Measurements from ENCODE around the gene SWSAP1. TPM values are rescaled to one million over a fixed set of nuclear protein-coding genes. Genes with fewer than 3 reads are reported as not detected.
"Not testable (repeated sequence)": the region's sequence is repeated elsewhere in the genome, so short reads cannot be mapped to it uniquely, and the experiment has no call there.

SWSAP1 gene
- total RNA-seq, 2 donors from 2014 or later: 1.9 to 2.2 TPM

DNA sequence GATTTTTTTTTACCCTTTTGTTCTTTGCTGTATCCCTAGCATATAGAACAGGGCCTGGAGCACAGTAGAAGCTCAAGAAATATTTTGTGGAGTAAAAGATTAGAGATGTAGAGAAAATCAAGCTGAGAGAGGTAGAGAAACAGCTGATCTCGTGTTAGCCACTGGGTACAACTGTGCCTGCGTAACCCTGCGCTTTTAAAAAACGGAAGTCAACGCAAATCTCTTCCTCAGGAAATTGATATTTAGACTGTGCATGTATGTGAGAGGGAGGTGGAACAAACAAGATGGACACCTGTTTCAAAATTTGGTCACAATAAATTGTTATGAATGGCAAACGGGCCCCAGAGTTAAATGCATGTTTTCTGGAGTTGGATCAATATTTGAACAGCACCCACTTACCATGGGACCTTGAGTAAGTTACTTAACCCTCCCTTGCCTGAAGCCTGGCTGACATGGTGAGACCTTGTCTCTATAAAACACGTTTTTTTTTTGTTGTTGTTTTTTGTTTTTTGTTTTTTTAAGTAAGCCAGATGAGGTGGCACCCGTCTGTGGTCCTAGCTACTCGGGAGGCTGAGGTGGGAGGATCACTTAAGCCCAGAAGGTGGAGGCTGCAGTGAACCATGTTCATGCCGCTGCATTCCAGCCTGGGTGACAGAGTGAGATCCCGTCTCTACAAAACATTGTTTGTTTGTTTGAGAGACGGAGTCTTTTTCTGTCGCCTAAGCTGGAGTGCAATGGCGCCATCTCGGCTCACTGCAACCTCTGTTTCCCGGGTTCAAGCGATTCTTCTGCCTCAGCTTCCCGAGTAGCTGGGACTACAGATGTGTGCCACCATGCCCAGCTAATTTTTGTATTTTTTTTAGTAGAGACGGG, 12.9 kb downstream of the SWSAP1 start:
- H3K9me3 Mint-ChIP-seq: no peaks in the 10 kb centered on the region
- H3K36me3 Mint-ChIP-seq: no peaks in the 10 kb centered on the region
- no peak overlapping the region for H3K27ac Mint-ChIP-seq
- ATAC-seq: no peak
- DNase-seq (ENCODE audit: low spot score in 2 of 2): no peak

DNA sequence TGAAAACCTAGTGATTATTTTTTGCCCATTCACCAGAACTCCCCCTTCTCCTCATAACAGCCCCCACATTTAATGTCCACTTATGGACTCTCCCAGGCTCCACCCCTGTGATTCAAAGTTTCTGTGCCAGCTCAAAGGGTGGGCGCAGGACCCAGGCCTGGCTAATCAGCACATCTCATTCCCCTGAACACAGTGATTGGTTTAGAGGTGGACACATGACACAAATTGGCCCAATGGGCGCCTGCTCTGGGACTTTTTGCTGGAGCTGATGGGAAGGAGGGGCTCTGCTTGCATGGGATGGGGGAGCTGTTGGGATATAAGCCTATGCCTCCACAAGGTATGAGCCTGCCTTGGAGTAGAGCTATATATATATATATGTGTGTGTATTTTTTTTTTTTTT, 15.9 kb downstream of the SWSAP1 start:
- DNase-seq (ENCODE audit: low spot score in 2 of 2) (no peak), ATAC-seq (no peak)
- H3K9me3 Mint-ChIP-seq: no peaks in the 10 kb centered on the region
- H3K36me3 Mint-ChIP-seq: no peaks in the 10 kb centered on the region
- H3K27ac Mint-ChIP-seq: no peak overlapping the region

DNA sequence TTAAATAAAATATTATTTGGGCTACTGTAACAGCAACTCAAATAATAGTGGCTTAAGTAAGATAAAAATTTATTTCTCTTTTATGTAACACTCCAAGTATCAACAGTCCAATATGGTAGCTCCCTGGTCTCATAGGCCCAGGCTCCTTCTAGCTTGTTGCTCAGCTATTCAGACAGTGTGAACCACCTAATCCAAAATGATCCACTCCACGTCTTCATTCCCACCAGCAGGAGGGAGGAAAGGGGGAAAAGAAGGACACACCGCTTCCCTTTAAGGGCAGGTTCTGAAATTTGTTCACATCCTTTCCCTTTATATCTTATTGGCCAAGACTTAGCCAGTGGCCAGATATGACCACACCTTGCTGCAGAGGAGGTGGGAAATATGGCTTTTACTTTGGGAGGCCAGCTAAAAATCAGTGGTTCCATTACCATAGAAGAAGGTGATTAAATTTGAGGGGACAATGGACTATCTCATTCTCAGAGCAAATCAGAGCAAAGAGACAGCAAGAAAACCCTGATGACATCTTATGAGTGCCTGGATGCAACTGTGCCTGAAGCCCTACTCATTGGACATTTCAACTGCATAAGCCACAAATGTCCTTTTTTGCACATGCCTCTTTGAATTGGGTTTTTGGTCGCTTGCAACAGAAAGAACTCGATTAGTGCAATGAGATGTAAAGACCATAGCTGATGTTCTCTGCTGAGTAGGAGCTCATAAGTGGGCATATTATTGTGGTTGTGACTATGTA, 16.6 kb downstream of the SWSAP1 start:
- Mint-ChIP-seq H3K36me3 (no peaks in the 10 kb centered on the region), H3K9me3 (no peaks in the 10 kb centered on the region), H3K27ac (no peak overlapping the region)
- DNase-seq (ENCODE audit: low spot score in 2 of 2) (no peak), ATAC-seq (no peak)

DNA sequence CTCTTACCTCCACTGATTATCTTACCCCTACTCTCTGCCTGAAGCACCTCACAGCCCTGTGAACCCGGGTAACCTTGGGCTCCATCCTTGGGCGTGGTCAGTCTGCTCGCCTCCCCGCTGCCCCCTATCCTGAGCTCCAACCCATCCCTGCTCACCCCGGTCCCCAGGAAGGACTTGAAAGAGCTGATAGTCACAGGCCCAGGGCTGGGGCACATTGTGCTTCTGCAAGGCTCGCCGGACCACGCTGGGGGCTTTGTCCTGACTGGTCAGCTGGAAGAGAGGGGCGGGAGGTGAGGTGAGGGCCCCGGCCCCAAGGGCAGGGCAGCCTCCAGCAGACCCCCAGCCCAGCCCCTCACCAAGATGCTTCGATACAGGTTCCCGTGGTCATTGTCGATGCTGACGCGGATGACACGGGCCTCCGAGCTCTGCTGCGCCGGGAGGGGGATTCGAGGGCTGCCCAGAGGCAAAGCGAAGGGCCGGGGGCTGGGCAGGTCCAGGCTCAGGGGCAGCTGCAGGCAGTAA, 22.7 kb downstream of the SWSAP1 start:
- Mint-ChIP-seq H3K27ac (no peak overlapping the region), H3K9me3 (no peaks in the 10 kb centered on the region), H3K36me3 (no peaks in the 10 kb centered on the region)
- no peak for DNase-seq (ENCODE audit: low spot score in 2 of 2)
- ATAC-seq: no peak

DNA sequence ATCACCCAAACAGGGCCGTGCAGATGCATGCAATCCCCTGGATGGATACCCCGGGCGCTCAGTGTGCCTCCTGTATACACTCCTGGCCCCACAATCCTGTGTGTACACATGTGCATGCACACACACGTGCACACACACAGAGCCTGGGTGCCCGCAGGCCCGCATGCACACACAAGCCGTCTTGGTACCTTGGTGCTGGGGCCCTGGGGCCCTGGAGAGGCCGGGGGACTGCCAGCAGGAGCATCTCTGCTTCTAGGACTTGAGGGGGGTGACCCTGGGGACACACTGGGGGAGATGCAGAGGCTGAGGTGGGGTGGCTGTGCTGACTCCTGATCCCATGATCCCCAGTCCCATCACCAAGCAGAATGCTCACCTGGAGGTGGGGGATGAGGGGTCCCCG, 25.2 kb downstream of the SWSAP1 start:
- ATAC-seq: no peak
- Mint-ChIP-seq H3K27ac (no peak overlapping the region), H3K9me3 (no peaks in the 10 kb centered on the region), H3K36me3 (no peaks in the 10 kb centered on the region)
- DNase-seq (ENCODE audit: low spot score in 2 of 2): no peak

DNA sequence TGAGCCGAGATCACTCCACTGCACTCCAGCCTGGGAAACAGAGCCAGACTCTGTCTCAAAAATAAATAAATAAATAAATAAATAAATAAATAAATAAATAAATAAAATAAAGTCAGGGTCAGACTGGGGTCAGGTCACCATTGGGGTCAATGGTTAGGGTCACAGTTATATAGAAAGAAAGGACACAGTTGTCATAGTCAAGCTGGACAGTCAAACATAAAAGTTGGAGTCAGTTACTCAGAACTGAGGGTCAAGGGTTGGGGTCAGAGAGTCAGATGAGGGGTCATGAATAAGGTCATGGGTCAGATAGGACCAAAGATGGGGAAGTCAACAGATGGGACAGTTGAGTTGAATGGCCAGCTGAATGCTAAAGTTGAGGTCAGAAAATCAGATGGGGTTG, 26.3 kb downstream of the SWSAP1 start:
- ATAC-seq (no peak), DNase-seq (ENCODE audit: low spot score in 2 of 2) (no peak)
- Mint-ChIP-seq H3K36me3 (no peaks in the 10 kb centered on the region), H3K27ac (no peak overlapping the region), H3K9me3 (no peaks in the 10 kb centered on the region)

DNA sequence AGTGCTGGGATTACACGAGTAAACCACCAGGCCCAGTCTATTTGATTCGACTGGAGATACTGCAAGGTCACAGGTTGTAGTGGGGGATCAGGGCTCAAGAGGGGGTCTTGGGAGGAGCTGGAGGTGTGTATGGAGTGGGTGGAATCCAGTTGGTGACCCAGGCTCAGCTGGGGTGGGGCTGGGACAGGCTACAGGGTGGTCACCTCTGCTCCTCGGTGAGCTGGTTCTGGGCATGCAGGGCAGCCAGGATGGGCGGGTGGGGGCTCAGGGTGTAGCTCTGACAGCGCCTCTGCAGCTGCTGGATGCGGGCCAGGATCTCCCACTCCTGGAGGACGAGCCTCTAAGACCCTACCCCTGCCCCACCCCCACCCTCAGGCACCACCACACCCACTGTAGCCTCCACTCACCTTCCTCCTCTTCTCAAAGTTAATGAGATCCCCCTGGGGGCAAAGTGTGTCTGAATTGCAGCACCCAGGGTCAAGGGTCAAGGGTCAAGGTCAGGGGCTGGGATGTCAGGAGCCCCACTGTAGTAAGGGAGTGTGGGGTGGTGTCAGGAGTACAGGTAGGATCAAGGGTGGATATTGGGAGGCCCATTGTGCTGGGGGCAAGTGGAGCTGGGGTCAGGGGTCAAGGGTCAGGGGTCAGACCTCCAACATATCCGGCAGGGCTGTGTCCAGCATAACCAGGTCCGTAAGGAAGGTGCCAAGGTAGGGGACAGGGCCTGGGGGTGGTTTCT, 27.5 kb downstream of the SWSAP1 start:
- H3K36me3 Mint-ChIP-seq: no peaks in the 10 kb centered on the region

DNA sequence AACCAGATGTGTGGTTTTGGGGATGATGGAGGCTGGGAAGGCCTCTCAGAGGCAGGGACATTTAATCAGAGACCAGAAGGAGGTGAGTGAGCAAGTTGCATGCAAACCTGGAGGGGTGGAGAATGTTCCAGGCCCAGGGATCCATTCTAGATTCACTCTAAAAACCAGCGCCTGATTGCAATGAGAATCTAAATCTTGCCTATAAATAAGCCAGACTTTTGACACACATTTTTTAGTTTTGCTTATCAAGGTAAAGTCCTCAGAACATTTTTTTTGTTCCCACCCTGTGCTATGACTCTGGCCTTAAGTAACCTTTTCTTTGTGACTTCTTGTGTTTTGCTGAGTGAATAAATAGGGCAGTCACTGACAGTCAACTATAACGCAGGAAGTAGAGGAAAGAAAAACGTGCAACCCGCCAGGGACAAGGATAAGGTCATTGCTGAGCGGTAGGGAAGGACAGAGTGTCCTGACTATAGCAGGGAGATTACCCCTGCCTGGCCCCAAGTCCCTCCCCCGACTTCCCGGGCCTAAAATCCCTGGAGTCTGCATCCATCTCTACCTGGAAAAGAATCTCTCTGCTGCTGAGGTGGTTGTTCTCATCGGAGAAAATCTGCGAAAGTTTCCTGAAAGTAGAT, 30.2 kb downstream of the SWSAP1 start:
- H3K36me3 Mint-ChIP-seq: no peaks in the 10 kb centered on the region
- DNase-seq (ENCODE audit: low spot score in 2 of 2) (no peak), ATAC-seq (no peak)
- H3K9me3 Mint-ChIP-seq: no peaks in the 10 kb centered on the region
- no peak overlapping the region for H3K27ac Mint-ChIP-seq

More for the DNA sequence above, 27.5 kb downstream of the SWSAP1 start:
- ATAC-seq (no peak), DNase-seq (ENCODE audit: low spot score in 2 of 2) (no peak)
- Mint-ChIP-seq H3K9me3 (no peaks in the 10 kb centered on the region), H3K27ac (no peak overlapping the region)

DNA sequence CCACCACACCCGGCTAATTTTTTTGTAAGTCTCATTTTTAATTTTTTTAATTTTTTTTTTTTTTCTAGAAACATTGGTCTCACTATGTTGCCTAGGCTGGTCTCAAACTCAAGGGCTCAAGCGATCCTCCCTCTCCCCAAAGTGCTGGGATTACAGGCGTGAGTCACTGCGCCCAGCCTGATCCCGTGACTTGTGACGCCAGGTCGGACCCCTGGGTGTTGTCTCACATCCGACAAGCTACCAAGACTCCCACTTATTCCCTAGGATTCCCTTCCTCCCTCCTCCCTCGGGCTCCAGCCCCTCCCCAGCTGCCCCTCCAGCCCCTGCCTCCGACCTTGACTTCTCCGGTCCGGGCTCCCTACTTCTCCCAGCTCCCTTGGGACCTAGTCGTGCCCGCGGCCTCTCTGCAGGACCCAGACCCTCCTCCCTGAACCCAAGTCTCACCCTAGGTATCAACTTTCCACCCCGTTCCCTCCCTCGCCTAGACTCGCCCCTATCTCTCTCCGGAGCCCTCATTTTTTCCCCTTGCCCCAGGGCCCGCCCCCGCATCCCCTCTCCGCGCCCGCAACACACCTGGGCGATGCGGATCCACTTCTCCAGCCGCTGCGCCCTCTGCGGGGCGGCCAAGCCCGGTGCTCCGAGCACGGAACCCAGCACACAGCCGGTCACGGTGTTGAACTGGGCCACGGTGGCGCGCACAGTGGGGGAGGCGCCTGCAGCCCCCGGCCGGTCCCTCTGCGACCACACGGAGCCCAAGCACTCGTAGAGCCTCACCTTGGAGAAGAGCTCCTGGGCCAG, 31.6 kb downstream of the SWSAP1 start:
- ATAC-seq (peak; percentile 67 to 77), DNase-seq (ENCODE audit: low spot score in 2 of 2) (peak in 1 of 2 donors; percentile 48)
- no peaks in the 10 kb centered on the region for H3K9me3 Mint-ChIP-seq
- H3K27ac Mint-ChIP-seq: no peak overlapping the region
- no peaks in the 10 kb centered on the region for H3K36me3 Mint-ChIP-seq

DNA sequence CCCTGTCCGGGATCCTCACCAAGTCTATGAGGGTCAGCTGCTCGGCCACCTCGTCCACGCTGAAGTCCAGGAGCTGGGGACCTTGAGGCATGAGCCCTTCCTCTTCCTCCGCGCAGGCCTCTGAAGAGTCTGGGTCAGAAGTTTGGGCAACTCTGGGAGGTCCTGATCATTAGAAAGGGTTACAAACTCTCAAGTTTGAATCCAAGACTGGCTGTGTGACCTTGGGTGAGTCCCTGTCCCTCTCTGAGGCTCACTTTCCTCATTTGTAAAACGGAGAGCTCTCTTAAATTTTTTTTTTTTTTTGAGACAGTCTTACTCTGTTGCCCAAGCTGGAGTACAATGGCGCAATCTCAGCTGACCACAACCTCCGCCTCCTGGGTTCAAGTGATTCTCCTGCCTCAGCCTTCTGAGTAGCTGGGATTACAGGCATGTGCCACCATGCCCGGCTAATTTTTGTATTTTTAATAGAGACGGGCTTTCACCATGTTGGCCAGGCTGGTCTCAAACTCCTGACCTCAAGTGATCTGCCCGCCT, 32.3 kb downstream of the SWSAP1 start:
- DNase-seq (ENCODE audit: low spot score in 2 of 2); H3K36me3 Mint-ChIP-seq; H3K27ac Mint-ChIP-seq; H3K9me3 Mint-ChIP-seq; ATAC-seq: not testable (repeated sequence)

DNA sequence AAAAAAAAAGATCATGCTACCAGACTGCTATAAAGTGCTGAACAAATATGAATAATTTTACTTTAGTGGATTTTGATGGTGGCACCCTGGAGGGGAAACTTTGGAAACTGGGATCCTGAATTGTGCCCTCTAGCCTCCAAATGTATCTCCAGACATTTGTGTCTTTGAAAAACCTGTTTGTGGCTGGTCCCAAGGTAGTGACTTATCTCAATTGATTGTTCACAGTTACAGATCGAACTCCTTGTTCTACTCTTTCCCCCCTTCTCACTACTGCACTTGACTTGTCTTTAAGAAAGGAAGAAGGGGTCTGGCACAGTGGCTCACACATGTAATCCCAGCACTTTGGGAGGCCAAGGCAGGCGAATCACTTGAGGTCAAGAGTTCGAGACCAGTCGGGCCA, 34.1 kb downstream of the SWSAP1 start:
- DNase-seq (ENCODE audit: low spot score in 2 of 2) (no peak), ATAC-seq (no peak)
- Mint-ChIP-seq H3K27ac (no peak overlapping the region), H3K9me3 (no peaks in the 10 kb centered on the region), H3K36me3 (no peaks in the 10 kb centered on the region)

DNA sequence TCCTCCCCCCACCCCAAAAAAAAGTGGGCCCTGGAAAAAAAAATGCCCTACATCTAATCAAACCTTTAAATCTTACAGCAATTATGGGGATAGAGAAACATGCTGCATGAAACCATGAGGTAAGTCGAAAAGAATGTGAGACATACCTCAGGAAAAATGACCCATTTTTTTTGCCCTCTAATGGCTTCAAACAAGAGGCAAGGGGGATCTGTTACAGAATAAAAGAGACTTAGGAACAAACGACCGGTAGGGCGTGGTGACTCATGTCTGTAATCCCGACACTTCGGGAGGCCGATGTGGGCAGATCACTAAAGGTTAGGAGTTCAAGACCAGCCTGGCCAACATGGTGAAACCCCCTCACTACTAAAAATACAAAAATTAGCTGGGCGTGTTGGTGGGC, 36.2 kb downstream of the SWSAP1 start:
- no peak for DNase-seq (ENCODE audit: low spot score in 2 of 2)
- H3K9me3 Mint-ChIP-seq: no peaks in the 10 kb centered on the region
- ATAC-seq: no peak

DNA sequence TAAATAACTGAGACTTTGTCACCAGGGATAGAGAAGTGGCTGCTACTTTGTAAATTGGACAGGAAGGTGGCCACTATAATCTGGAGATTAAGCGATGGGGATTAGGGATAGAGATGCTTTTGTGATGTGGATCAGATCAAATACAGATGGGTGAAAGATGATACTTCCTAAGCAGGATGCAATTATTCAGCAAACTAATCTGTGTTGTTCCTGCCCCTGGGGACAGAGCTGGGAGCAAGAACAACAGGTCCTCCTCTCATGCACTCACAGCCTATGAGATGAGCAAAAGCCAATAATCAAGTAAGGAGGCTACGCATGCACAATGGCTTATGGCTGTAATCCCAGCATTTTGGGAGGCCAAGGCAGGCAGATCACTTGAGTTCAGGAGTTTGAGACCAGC, 40.1 kb downstream of the SWSAP1 start:
- Mint-ChIP-seq H3K9me3 (no peaks in the 10 kb centered on the region), H3K36me3 (no peaks in the 10 kb centered on the region), H3K27ac (no peak overlapping the region)
- ATAC-seq (no peak), DNase-seq (ENCODE audit: low spot score in 2 of 2) (no peak)

More for the DNA sequence above, 36.2 kb downstream of the SWSAP1 start:
- no peak overlapping the region for H3K27ac Mint-ChIP-seq
- no peaks in the 10 kb centered on the region for H3K36me3 Mint-ChIP-seq

DNA sequence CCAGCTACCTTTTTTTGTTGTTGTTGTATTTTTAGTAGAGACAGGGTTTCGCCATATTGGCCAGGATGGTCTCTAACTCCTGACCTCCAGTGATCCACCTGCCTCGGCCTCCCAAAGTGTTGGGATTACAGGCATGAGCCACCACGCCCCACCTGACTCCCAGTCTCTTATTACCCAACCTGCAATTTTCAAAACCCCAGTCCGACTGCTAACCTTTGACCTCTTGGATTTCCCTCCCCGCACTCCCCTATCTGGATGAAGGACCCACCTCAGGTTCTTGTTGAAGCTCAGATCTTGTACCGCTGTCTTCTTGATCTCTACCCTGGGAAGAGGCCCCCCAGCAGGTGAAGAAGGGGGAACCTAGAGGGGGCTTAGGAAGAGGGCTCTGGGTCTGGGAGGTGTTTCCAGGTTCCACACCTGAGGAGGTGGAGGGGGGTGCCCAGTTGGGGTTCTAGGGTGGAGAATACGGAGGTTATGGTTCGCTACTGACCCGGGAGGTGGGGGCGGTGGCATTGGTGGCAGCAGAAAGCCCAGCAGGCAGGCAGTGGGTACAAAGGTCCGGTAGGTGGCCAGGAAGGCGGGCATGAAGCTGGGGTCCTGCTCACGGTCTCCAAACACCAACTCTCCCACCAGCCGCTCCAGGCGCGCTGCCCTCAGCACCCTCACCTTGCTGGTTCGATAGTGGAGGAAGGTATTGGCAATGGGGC, 42.0 kb downstream of the SWSAP1 start:
- Mint-ChIP-seq H3K36me3 (peaks cover 2 to 3% of the 10 kb centered on the region in 2 donors), H3K27ac (peak overlapping the region in 1 of 2 donors; percentile 2), H3K9me3 (no peaks in the 10 kb centered on the region)
- no peak for DNase-seq (ENCODE audit: low spot score in 2 of 2)
- ATAC-seq: no peak

DNA sequence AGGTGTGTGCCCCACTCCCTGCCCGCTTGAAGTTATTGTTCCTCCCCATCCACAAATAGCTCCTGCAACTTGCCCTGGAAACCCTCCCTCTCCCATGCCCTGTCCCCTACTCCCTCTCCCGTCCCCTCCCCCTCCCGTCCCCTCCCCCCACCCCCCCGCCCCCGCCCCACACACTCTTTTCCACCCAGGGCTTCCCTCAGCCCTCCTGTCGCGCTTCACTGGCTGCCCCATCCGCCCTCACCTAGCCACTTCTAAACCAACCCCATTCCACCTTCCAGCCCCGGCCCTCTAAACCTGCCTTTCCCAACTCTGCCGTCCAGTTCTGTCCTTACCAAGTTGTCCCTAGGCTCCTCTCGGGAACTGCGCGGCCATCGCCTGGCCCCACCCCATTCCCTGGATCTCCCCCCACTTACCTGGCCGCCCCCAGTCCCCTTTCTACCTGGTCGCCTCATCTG, 43.7 kb downstream of the SWSAP1 start:
- ATAC-seq: no peak
- DNase-seq (ENCODE audit: low spot score in 2 of 2): no peak
- Mint-ChIP-seq H3K27ac (no peak overlapping the region), H3K36me3 (peaks cover 4 to 6% of the 10 kb centered on the region in 2 donors), H3K9me3 (no peaks in the 10 kb centered on the region)

Measured in activated naive CD4-positive, alpha-beta T cell treated with anti-CD3 and anti-CD28 coated beads, Interleukin-2, amount 50 U/mL, for 72 hours (primary cell).